HepG2 (cell line): ENCODE measurements around the gene NDOR1. TPM values are rescaled to one million over a fixed set of nuclear protein-coding genes. Genes with fewer than 3 reads are reported as not detected.

Experiments
- CBX5 ChIP-seq: sonication (generic); formaldehyde crosslinking; IDR thresholded peaks from 2 replicates; pipeline ENCODE4 v1.4.0; 2020; ENCODE audit warnings: missing genetic modification reagents, borderline replicate concordance
- CSRNP2 ChIP-seq: sonication (generic); formaldehyde crosslinking; conservative IDR thresholded peaks from 2 replicates; pipeline ENCODE4 v1.8.0; 2022; ENCODE audit warnings: low read depth, missing genetic modification reagents
- DRAP1 ChIP-seq: IDR thresholded peaks from 2 replicates; pipeline ENCODE4 v1.6.1; 2016; ENCODE audit warnings: missing genetic modification reagents, missing compliant biosample characterization
- KLF13 ChIP-seq: sonication (generic); formaldehyde crosslinking; IDR thresholded peaks from 2 replicates; pipeline ENCODE4 v1.4.0; 2020; ENCODE audit warnings: mild to moderate bottlenecking, missing genetic modification reagents
- NFAT5 ChIP-seq: sonication (generic); formaldehyde crosslinking; IDR thresholded peaks from 2 replicates; pipeline ENCODE4 v1.4.0; 2020; ENCODE audit warnings: missing genetic modification reagents
- NFKB2 ChIP-seq: sonication (generic); formaldehyde crosslinking; IDR thresholded peaks from 2 replicates; pipeline ENCODE4 v1.4.0; 2020; ENCODE audit warnings: missing genetic modification reagents, borderline replicate concordance
- NR0B2 ChIP-seq: sonication (generic); formaldehyde crosslinking; IDR thresholded peaks from 2 replicates; pipeline ENCODE4 v1.4.0; 2020; ENCODE audit warnings: mild to moderate bottlenecking, missing genetic modification reagents
- PHF20 ChIP-seq: sonication (generic); formaldehyde crosslinking; IDR thresholded peaks from 2 replicates; pipeline ENCODE4 v1.5.0; 2020; ENCODE audit warnings: mild to moderate bottlenecking, missing genetic modification reagents
- PHF8 ChIP-seq: sonication (generic); formaldehyde crosslinking; IDR thresholded peaks from 2 replicates; pipeline ENCODE4 v1.5.0; 2020; ENCODE audit warnings: missing genetic modification reagents
- SAP130 ChIP-seq: IDR thresholded peaks from 2 replicates; pipeline ENCODE4 v1.6.1; 2016; ENCODE audit warnings: low read depth
- ZNF275 ChIP-seq: sonication (generic); formaldehyde crosslinking; IDR thresholded peaks from 2 replicates; pipeline ENCODE4 v1.8.0; 2022; ENCODE audit warnings: missing genetic modification reagents, mild to moderate bottlenecking, inconsistent platforms, borderline replicate concordance
- ZNF335 ChIP-seq: sonication (generic); formaldehyde crosslinking; IDR thresholded peaks from 2 replicates; pipeline ENCODE4 v1.4.0; 2020; ENCODE audit warnings: missing genetic modification reagents
- ZNF556 ChIP-seq: sonication (generic); formaldehyde crosslinking; IDR thresholded peaks from 2 replicates; pipeline ENCODE4 v1.4.0; 2020; ENCODE audit warnings: mild to moderate bottlenecking, missing genetic modification reagents, borderline replicate concordance
- ZNF709 ChIP-seq: sonication (generic); formaldehyde crosslinking; IDR thresholded peaks from 2 replicates; pipeline ENCODE4 v1.5.0; 2020; ENCODE audit warnings: mild to moderate bottlenecking, missing genetic modification reagents
- polyA plus RNA-seq, 8 experiments: library from polyadenylated mRNA; depleted of rRNA in 3 of 8; stranded (reverse) in 7 of 8; unstranded in 1 of 8; fragments of >200 nt; fragmentation: Illumina TruSeq in 4 of 8; extraction: Trizol in 4 of 8; gene quantifications; 2 replicates each; pipeline versions ENCODE4 v1.2.1 to v1.2.3, GENCODE V29; 2011 to 2016; ENCODE audit warnings: low read depth in 4 of 8, missing spikeins in 1 of 8, mixed read lengths in 1 of 8; ENCODE audit not compliant: insufficient read depth in 1 of 8
- total RNA-seq, 5 experiments: library from RNA; depleted of rRNA; stranded (reverse); fragments of >200 nt; fragmentation: Illumina TruSeq; extraction: Trizol; gene quantifications; 2 replicates each; pipeline ENCODE4 v1.2.3, GENCODE V29; 2016; ENCODE audit warnings: low read depth in 1 of 5
- TF ChIP-seq, protein P1 (sequence below): sonication (generic); formaldehyde crosslinking; IDR thresholded peaks from 2 replicates; pipeline ENCODE4 v1.8.0; 2023; ENCODE audit warnings: mild to moderate bottlenecking, missing genetic modification reagents
- TF ChIP-seq, protein P2 (sequence below): sonication (generic); formaldehyde crosslinking; IDR thresholded peaks from 2 replicates; pipeline ENCODE4 v1.8.1; 2023; ENCODE audit warnings: mild to moderate bottlenecking, moderate library complexity, missing genetic modification reagents

NDOR1 gene
- total and polyA plus RNA-seq, 2 of the 13 experiments (the other 11 are each of a cell fraction or from before 2014, with no cell fraction given), result 3.6 to 8.7 TPM

DNA sequence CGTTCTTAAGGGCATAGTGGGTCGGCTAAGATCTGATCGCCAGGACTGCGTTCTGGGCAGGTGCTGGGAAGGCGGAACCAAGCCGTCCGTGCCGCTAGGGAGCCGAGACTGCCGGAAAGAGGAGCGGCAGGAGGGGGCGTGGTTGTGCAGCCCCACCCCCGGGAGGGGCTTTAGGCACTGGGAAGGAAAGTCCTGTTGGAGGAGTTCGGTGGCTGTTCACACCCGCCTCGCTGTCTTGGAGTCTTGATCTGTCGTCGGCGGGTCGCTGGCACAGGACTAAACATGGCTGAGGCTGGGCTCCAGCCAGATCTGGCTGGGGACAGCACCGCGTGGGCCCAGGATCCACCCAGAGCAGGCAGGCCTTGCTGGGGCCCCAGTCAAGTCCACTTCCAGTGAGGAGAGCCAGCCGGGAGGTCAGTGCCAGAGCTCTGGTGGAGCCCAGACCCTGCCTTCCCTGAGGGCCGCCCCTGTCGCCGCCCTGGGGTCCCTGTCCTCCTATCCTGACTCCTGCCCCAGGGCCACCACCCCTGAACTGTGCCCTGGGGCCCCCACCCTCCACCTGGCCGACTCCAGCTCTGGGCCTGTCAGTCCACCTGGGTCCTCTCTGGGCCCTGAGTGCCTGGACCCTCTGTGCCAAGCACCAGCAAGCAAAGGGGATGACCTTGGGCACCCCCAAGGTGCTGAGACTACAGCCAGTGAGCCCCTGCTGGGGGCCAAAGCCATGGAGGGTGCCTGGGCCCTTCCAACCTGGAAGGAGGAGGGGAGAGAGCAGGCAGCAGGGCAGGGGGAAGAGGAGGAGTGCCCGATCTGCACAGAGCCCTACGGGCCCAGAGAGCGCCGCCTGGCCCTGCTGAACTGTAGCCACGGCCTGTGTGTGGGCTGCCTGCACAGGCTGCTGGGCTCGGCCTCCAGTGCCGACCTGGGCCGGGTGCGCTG, 12.0 kb downstream of the NDOR1 start (continued):
- peak; percentile 10; the same call in 1 of the 2 replicates for TF ChIP-seq ZNF556 (CRISPR knock-in tag)
- TF ChIP-seq, protein P1, sequence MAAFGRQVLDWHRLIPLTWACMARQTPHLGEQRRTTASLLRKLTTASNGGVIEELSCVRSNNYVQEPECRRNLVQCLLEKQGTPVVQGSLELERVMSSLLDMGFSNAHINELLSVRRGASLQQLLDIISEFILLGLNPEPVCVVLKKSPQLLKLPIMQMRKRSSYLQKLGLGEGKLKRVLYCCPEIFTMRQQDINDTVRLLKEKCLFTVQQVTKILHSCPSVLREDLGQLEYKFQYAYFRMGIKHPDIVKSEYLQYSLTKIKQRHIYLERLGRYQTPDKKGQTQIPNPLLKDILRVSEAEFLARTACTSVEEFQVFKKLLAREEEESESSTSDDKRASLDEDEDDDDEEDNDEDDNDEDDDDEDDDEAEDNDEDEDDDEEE (CRISPR knock-in tag), result 0 out of 2 replicates have a peak, but pooled peaks have one; percentile 52
- TF ChIP-seq ZNF275 (CRISPR knock-in tag), result no peak
- TF ChIP-seq DRAP1 (CRISPR knock-in tag), result peak; percentile 91
- TF ChIP-seq PHF20 (CRISPR knock-in tag), result peak; percentile 60
- peak; percentile 75; the same call in 1 of the 2 replicates for TF ChIP-seq ZNF709 (CRISPR knock-in tag)
- TF ChIP-seq CBX5 (CRISPR knock-in tag), result no peak
- no peak for TF ChIP-seq NFAT5
- peak; percentile 89 for TF ChIP-seq SAP130
- peak; percentile 34; the same call in 1 of the 2 replicates for TF ChIP-seq KLF13 (CRISPR knock-in tag)
- TF ChIP-seq PHF8 (CRISPR knock-in tag), result 0 out of 2 replicates have a peak, but pooled peaks have one; percentile 24
- TF ChIP-seq NFKB2 (CRISPR knock-in tag), result peak; percentile 65; the same call in 1 of the 2 replicates
- TF ChIP-seq NR0B2 (CRISPR knock-in tag), result no peak
- TF ChIP-seq, protein P2, sequence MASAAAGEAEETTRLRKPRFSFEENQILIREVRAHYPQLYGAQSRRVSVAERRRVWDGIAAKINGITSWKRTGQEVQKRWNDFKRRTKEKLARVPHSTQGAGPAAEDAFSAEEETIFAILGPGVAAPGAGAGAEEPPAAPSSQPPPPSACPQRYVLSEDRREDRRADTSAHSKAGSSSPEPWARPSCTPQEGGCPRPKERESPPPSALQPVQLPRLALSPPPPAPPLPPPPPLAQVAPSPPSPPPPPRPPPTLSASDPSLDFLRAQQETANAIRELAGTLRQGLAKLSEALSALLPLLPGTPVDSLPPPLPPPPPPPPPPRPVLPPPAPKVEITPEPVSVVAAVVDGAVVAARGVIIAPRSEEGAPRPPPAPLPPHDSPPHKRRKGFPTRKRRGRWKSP (CRISPR knock-in tag), result 0 out of 2 replicates have a peak, but pooled peaks have one; percentile 44
- 0 out of 2 replicates have a peak, but pooled peaks have one; percentile 34 for TF ChIP-seq ZNF335
- TF ChIP-seq CSRNP2 (CRISPR knock-in tag), result no peak
